NCI-H2107 treated with DMSO at 0.1 percent for 48 hours (cell line): Measurements from ENCODE around the gene PTPN14.
"Not testable (repeated sequence)": the region's sequence is repeated elsewhere in the genome, so short reads cannot be mapped to it uniquely, and the experiment has no call there.

Source experiments
- DNase-seq: peaks from one replicate; lab custom pipeline; 2025; ENCODE audit not compliant: unreplicated experiment; lab: John Stamatoyannopoulos, UW

PTPN14 gene

DNA sequence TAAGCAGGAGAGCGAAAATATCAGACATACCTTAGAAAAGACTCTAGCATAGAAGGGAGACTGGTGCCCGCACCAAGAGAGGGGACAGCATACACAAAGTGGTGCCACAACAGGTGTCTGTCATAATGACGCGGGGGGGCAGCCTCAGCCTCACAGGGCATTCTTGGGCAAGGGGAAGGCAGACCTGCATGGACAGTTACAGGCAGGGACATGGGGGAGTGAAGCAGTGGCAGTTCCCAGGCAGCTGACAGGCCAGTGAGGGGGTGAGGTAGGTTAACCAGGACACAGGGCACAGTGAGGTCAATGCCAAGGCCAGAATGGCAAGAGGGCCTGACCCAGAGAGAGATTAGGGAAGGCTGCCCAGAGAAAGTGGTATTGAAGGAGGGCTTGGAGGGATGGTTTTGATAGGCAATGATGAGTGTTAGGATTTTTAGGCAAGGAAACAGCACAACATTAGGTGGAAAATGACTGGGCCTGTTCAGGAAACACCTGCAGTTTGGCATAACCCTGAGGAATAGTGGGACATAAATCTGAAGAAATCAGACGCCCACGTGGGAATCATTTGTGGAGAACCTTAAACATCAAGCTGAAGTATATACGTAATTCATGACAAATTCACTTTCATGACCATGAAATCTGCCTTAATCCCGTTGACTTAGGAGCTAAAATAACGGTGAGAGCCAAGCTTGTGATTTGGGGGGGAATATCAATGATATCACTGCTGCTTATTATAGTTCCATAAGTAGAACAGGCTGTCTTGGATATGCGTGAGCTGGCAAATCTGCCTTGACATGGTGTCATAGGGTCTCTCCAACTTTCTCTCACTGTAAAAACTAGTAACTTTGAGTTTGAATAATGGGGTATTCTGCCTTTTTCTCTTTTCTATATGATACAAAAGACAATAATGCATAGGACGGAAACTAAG is 8.9 kb downstream of the PTPN14 start:
- no peak for DNase-seq

DNA sequence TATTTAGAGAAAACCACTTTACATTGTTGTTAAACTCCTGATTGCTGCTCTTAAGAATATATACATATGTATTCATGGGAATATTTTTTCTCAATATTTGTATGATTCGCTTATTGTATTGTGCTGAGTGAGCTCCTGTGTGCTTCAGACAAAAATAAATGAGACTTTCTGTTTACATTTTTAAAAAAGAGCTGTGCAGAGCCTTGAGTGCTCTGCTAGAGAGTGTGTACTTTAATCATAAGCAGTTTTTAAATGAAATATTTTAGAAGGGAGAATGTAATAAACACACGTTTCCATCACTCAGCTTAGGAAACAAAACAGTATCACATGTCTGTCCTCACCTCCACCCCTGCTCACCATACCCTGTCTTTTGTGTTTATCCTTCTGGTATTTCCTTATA is 9.7 kb downstream of the PTPN14 start:
- no peak for DNase-seq

DNA sequence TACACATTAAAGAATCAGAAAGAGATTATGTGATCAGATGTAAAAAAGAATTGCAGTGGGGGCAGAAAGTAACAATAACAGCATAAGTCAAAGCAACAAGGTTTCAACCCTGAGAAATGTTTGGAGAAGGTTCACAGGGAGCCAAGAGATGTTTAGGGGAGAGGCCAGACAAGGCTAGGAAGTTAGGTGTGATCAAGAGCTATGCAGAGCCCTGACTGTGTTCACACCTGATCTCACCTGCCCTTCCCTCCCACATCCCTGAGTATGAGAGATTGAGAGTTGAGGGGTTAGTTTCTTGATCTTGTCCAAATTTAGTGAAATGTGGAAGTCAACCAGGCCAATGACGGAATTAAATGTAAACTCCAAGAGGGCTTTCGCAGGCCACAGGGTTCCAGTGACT is 10.2 kb downstream of the PTPN14 start:
- DNase-seq: no peak

DNA sequence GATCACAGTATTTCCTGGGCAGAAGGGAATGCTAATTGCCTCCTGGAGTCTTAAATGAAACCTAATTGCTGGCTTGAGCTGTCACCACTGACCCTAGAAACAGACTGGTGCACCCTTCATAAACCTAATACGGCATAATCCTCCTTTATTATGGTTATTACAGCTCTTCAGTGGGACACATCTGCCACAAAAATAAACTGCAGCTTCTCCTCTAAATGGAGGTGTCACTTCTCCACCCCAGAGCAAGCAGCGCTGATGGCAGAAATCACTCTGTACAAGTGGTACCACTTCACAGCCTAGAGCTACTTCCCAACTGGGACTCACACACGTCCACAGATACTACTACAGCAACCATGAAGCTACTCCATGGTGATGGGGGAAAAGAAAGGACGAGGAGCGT is 11.1 kb downstream of the PTPN14 start:
- peak; percentile 60 for DNase-seq

DNA sequence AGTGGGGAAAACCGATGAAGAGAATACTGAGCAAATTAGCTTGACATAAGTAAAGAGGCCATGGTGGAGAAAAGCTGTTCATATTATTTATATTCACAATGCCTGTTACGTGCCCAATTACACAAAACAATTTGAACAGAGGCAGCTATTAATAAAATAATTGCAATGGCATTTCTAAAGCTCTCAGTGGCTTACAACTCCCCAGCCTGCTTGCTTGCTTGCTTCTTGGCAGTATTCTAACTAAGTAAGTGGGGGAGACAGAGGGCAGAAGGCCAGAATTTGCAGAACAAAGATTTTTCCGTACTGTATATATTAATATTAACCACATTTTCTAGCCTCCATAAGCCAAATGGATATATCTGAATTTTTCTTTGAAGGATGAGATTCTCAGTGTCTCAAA is 12.9 kb downstream of the PTPN14 start:
- no peak for DNase-seq

DNA sequence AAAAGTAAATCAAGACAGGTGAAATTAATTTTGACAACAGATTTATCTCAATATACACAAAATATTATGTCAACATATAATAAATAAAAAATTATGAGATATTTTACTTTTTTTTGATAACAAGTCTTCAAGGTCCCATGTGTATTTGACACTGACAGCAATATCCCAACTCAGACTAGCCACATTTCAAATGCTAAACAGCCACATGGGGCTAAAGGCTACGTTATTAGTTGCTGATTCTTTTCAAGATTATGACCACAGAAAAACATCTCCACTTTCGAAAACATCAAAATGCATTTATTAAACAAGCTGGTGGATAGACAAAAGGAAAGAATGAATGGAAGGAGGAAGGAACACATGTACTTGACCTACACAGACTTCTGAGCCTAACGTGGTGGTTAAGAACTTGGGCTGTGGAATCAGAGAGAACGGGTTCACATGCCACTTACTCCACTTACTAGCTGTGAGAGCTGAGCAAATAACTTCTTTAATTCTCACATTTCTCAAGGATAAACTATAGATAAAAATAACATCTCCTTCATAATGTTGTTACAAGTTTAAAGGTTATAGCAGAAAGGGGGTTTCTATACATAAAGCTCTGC is 13.4 kb downstream of the PTPN14 start:
- no peak for DNase-seq

DNA sequence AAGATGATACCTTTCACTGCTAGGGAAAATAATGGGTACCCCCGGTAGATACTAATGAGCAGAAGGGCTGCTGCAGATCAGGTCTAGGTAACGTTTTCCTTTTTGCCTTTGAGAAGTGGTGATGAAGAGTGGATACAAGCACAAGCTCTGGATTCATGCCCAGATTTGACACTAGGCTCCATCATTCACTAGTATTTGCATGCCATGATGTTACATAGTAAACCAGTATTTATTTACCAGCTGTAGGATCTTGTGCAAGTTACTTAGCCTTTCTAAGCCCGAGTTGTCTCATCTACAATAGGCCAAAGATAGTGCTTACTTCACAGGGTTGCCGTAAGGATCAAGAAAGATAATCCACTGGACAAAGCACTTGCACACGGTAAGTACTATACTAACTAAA is 14.2 kb downstream of the PTPN14 start:
- peak; percentile 76 for DNase-seq

DNA sequence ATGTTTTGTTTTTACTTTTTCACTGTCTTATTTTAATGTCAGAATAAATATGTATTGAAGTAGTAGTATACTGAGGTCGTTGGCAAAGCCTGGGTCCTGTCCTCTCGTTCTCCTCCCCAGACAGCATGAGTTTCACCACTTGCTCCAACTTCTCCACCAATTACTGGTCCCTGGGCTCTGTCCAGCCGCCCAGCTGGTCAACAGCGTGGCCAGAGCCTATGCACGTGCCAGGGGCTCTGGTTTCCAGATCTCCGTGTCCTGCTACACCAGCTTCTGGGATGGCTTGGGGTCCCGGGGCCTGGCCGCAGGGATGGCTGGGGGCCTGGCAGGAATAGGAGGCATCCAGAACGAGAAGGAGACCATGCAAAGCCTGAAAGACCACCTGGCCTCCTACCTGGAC is 19.3 kb downstream of the PTPN14 start:
- DNase-seq: no peak

DNA sequence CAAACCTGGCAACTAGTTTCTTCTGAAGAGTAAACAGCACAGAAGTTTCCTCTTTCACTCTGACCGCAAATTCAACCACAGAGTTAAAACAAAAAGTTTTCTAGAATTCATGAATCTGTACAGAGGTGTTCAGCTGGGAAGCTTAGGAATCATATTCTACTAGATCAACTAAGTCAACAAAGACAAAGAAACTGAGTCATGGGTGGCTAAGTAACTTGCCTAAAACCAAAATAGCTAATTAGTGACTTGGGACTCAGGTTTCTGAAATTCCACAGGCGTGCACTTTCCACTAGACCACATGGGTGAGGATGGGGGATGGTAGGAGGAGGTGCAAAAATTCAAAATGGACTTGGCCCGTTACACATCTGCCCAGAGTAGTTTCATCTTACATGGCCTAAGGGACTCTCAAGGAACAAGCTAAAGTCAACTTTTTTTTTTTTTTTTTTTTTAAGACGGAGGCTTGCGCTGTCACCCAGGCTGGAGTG is 25.8 kb downstream of the PTPN14 start:
- DNase-seq: no peak

DNA sequence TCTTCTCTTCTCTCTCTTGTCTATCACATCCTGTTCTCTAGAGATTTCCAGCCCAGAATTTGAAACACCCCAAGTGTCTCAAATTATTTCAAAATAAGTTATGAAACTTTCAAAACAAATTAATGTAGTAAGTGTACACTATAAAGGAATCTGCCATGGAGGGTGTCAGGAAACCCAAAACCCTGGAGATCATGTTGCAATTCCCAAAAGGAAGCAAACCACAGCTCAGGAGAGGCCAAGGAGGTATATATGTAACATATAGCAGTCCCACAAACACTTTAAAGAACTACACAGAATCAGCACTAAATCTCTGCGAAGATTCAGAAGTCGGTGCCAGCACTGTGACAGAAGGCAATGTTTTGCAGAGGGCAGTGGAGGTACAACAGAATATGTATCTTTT is 26.6 kb downstream of the PTPN14 start:
- DNase-seq: peak; percentile 43

DNA sequence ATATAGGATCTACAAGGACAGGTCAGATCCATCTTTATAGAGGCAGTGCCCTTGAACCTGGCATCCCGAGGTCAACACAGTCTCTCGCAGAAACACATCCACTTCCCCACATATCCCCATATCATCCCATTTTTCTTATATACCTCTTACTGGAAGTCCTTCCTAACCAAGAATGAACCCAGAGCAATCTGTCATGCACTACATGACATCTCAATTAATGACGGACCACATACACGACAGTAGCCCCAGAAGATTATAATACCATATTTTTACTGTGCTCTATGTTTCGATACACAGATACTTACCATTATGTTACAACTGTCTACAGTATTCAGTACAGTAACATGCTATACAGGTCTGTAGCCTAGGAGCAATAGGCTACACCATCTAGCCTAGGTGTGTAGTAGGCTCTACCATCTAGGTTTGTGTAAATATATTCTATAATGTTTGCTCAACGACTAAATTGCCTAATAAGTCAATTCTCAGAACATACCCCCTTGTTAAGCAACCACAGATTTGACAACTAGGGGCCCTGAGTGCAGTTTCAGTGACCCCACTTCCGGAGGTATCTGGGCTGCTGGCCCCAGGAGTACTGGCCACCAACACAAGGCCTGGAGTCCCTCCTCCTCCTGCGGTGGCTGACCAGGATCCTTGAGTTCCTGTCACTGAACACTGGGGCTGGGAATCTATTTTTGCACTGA is 28.1 kb downstream of the PTPN14 start:
- no peak for DNase-seq

DNA sequence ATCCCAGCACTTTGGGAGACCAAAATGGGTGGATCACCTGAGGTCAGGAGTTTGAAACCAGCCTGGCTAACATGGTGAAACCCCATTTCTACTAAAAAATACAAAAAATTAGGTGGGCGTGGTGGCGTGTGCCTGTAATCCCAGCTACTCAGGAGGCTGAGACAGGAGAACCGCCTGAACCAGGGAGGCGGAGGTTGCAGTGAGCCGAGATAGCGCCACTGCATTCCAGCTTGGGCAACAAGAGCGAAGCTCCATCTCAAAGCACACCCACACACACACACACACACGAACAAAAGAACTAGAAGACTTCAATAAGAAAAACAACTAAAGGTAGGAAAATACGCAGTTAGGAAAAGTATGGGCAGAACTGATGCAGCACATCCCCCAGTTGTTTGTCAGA is 29.9 kb downstream of the PTPN14 start:
- not testable (repeated sequence) for DNase-seq

DNA sequence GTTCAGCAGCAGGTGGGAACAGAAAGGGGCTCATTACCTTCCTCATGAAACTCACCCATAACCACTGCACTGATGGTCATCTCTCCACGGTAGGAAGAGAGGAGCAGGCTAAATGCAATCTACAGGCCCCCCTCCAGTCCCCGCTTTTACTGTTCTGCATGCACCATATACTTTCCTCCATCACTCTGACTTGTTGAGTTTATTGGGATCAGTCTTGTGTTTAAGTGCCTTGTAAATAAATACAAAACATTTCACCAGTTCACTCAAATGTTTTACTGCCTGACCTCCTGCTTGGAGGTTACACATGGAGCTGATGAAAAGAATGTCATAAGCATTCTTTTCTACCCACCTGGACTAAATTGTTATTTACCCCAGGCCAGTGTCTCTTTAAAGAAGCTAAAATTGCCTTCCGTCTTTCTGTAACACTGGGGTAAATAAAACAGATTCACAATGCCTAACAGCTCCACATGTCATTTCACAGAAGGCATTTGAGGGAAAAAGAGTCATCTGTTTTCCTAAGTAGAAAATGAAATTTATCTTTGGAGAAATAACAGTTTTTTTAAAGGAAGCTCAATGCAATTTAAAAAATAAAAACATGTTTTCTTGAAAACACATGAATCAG is 30.7 kb downstream of the PTPN14 start:
- peak; percentile 50 for DNase-seq

DNA sequence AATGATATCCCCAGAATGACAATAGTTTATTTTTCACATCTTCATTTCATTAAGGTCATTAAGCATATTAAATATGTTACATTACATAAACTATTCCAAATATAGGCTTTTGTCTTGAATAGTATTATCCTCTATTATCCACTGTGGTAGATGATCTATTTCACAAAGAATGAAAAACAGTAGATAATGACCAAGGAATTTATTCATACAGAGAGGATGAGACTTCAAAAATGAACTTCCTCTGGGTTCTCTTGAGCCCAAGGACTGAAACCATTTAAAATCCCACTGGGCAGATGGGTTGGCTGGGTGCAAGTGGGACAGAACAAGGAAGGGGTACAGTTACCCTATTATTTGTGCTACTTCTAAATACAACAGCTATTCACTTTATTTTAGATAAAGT is 33.0 kb downstream of the PTPN14 start:
- no peak for DNase-seq

DNA sequence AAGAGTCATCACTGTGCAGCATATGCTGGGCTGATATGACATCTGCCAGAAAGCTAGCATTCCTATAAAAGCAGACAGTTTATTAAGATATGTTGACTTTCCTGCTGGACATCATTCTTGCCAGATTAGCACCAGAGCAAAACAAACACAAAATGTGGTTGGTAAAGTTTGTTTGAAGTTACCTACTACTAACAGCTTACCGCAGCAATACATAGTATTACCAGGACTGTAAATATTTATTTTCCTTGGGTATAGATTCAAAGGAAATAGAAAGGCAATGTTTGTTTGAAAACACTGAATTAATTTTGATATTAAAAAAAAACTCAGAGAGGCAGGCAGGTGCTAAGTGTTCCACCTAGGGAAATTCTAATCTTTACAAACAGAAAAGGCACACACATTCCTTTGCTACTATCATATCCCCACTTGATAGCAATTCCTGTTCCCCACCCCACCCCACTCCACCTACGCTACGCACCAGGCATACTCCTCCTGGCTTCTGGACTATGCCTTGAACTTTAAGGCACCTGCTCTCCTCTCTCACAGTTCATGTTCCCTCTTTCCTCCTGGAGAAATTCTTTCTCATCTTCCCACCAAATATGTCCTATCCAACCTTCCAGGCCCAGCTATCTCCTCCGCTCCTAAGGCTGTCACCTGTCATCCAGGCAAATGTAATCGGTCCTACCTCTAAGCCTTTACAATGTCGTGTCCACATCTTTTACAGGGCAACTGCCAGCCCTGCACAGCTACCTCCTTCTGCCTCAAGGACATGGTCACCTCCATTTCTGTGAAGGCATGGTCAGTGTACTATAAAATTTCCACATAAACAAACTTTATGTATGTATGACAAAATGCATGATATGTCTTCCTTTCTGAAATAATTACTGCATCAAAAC is 34.7 kb downstream of the PTPN14 start:
- DNase-seq: no peak

DNA sequence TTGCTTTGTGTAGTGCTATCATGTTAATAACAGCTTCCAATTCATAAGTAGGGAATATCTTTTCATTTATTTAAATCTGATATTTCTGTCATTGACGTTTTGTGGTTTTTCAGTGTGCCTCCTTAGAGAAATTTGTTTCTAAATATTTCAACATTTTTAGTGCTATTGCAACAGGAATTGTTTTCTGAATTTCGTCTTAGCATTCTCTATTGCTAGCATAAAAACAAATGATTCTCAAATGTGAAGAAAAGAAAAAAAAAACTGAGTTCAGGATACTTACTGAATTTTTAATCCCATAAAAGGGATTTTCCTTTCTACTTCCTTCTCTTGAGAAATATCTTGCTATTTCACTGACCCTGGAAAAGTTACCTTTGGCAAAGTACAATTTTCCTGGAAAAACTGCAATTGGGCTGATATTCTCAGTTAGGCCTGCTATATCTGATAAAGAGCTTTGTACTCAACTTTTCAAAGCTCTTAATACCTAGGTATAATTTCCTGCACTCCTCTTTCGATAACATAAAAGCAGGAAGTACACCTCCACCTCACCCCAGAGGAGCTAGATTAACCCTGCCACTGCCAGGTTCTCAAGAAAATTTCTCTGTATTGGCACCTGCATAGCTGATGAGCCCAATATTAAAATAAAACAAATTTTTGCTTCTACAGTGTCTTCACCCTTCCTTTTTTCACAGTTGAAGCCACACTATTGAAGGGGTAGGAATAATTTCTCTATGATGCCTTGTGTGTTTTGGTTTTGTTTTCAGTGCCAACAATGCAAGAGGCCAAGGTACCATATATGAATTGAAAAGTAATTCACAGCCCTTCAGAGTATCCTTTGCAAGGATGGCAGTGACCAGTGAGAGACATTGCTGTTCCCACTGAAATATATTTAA is 35.6 kb downstream of the PTPN14 start:
- no peak for DNase-seq

DNA sequence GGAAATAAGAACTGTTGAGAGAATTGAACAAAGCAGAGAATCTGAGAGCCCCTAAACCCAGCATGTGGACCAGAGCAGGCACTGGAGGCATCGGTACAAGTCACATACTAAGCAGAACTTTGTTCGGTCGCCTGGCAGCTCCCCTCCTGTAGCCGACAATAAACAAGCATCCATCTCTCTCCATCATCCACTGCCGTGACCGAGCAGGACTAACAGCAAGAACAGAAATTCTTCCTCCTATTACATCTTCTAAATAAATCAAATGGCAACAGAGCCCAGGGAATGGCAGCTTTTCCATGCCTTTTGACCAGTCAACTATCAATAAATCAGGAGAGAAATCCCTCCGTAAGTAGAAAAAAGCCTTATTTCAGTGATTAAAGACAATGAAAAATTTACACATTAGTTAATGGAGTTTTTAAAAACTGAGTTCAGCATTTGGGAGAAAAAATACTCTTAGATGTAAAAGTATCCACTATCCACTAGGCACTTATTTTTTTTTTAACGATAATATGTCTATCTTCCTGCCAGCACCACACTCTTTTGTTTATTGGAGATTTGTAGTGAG is 36.5 kb downstream of the PTPN14 start:
- no peak for DNase-seq

DNA sequence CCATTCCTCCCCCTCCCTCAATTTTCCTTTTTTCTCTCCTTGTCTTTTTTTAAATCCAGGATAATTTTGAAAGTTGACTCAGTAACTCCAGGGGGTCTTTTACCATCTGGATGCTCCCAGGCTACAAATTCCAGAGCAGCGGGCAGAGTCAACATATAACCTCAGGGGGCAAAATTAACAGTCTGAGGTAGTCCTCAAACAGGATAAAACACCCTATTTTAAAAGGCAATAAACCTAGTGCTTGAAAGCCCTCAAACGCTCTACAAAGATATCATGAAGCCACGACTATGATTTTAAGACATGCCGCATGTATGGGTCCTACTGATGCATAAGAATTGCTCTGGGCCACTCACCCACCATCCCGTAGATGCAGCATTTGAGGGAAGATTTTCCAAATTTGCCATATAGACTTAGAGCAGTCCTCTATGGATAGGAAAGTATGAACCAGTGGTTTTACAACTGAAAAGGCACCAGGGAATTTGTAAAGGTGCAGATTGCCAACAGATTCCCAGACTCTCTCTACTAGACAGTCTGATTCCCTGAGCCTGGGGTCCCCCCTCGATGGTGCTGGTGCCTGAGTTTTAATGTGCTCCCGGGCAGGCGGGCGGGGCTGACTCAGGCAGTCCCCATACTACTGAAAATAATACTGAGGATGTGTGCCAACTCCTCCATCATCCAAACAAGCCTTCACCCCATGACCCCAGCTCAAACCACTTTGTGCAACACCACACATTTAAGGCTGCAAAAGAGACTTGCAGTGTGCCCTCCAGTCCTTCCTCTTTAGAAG is 37.2 kb downstream of the PTPN14 start:
- no peak for DNase-seq
